Loucy (cell line): Measurements from ENCODE around the gene BTBD7.

Source experiments
- EZH2phosphoT487 ChIP-seq: fragments of 200-600 bp; IDR thresholded peaks from 2 replicates; pipeline ENCODE4 v1.6.1; 2018; ENCODE audit warnings: antibody characterized with exemption, mild to moderate bottlenecking, moderate library complexity, borderline replicate concordance
- TF ChIP-seq, protein P1 (sequence below): fragments of 200-600 bp; sonication (generic); conservative IDR thresholded peaks from 2 replicates; pipeline ENCODE4 v1.5.1; 2014; ENCODE audit warnings: mild to moderate bottlenecking, antibody characterized with exemption, low read length

DNA sequence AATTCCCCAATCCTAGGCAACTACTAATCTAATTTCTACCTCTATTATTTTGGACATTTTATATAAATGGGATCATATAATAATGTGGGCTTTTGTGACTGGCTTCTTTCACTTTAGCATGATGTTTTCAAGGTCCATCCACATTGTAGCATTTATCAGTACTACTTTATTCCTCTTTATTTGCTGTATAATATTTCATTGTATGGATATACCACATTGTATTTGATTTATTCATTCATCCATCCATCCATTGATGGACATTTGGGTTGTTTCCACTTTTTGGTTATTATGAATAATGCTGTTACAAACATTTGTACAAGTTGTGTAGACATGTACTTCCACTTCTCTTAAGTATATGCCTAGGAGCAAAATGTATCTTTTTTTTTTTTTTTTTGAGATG lies 17.3 kb downstream of the BTBD7 start:
- TF ChIP-seq, protein P1, sequence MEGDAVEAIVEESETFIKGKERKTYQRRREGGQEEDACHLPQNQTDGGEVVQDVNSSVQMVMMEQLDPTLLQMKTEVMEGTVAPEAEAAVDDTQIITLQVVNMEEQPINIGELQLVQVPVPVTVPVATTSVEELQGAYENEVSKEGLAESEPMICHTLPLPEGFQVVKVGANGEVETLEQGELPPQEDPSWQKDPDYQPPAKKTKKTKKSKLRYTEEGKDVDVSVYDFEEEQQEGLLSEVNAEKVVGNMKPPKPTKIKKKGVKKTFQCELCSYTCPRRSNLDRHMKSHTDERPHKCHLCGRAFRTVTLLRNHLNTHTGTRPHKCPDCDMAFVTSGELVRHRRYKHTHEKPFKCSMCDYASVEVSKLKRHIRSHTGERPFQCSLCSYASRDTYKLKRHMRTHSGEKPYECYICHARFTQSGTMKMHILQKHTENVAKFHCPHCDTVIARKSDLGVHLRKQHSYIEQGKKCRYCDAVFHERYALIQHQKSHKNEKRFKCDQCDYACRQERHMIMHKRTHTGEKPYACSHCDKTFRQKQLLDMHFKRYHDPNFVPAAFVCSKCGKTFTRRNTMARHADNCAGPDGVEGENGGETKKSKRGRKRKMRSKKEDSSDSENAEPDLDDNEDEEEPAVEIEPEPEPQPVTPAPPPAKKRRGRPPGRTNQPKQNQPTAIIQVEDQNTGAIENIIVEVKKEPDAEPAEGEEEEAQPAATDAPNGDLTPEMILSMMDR: no peak
- no peak for TF ChIP-seq EZH2phosphoT487
